PC-3 (cell line): ENCODE data around the gene RAB23. TPM values are rescaled to one million over a fixed set of nuclear protein-coding genes. Genes with fewer than 3 reads are reported as not detected.

Experiments used
- ATAC-seq: fragments of 200-7000 bp; cut with Tn5 transposase; 2 replicates; pipeline ENCODE4 v1.9.1; 2020; ENCODE audit warnings: mild to moderate bottlenecking, moderate library complexity
- BruUV-seq: library from RNA; stranded (reverse); fragments of 400-500 nt; replicated peaks from 2 replicates; lab custom pipeline; 2021; lab: Mats Ljungman, UMichigan
- CTCF ChIA-PET: fragments of 300-600 bp; sonication (Branson Sonifier 250); formaldehyde crosslinking; loops from one replicate; lab custom pipeline; 2022; ENCODE audit warnings: antibody characterized with exemption; lab: Charles Lee
- POLR2A ChIA-PET: fragments of 300-600 bp; sonication (Branson Sonifier 250); formaldehyde crosslinking; loops from one replicate; lab custom pipeline; 2022; ENCODE audit warnings: antibody characterized with exemption; ENCODE audit not compliant: unreplicated experiment; lab: Charles Lee
- DNase-seq: peaks from one replicate; pipeline ENCODE4 v3.0.0-alpha.2; 2015
- H2AFZ ChIP-seq: fragments of 300-600 bp; sonication (generic); 2 replicates; pipeline ENCODE4 v1.6.0; 2016; ENCODE audit warnings: antibody characterized with exemption, low read length
- H3F3A ChIP-seq: fragments of 300-600 bp; sonication (generic); one replicate; pipeline ENCODE4 v1.6.0; 2017; ENCODE audit warnings: antibody characterized with exemption, low read length, control low read depth, mild to moderate bottlenecking; ENCODE audit not compliant: unreplicated experiment
- H3K27ac ChIP-seq: fragments of 300-600 bp; sonication (generic); 2 replicates; pipeline ENCODE4 v1.5.1; 2016; ENCODE audit warnings: mild to moderate bottlenecking, low read length
- H3K27me3 ChIP-seq: fragments of 300-600 bp; sonication (generic); 2 replicates; pipeline ENCODE4 v1.6.1; 2016; ENCODE audit warnings: low read length, mixed read lengths
- H3K36me3 ChIP-seq: fragments of 300-600 bp; sonication (generic); 2 replicates; pipeline ENCODE4 v1.6.1; 2016; ENCODE audit warnings: low read depth, mixed run types, low read length, mixed read lengths
- H3K4me1 ChIP-seq: fragments of 300-600 bp; sonication (generic); 2 replicates; pipeline ENCODE4 v1.5.1; 2016; ENCODE audit warnings: low read length; ENCODE audit not compliant: insufficient read depth
- H3K4me2 ChIP-seq: fragments of 300-600 bp; sonication (generic); 2 replicates; pipeline ENCODE4 v1.6.0; 2016; ENCODE audit warnings: low read length
- H3K4me3 ChIP-seq: fragments of 300-600 bp; sonication (generic); 2 replicates; pipeline ENCODE4 v1.5.1; 2016; ENCODE audit warnings: mild to moderate bottlenecking, low read length, mixed read lengths
- H3K79me2 ChIP-seq: fragments of 300-600 bp; sonication (generic); 2 replicates; pipeline ENCODE4 v1.6.1; 2017; ENCODE audit warnings: low read length, mixed read lengths
- H3K9ac ChIP-seq: fragments of 300-600 bp; sonication (generic); 2 replicates; pipeline ENCODE4 v1.6.0; 2016; ENCODE audit warnings: mild to moderate bottlenecking, low read length
- H3K9me2 ChIP-seq: fragments of 300-600 bp; sonication (generic); replicated peaks from 2 replicates; pipeline ENCODE4 v1.6.1; 2016; ENCODE audit warnings: mixed run types, low read length, mixed read lengths
- H3K9me3 ChIP-seq: fragments of 300-600 bp; sonication (generic); 2 replicates; pipeline ENCODE4 v1.6.1; 2016; ENCODE audit warnings: low read length, mixed read lengths
- H4K20me1 ChIP-seq: fragments of 300-600 bp; sonication (generic); 2 replicates; pipeline ENCODE4 v1.6.1; 2016; ENCODE audit warnings: low read length, mixed read lengths
- CTCF ChIP-seq: fragments of 300-600 bp; sonication (generic); conservative IDR thresholded peaks from 2 replicates; pipeline ENCODE4 v1.5.1; 2017; ENCODE audit warnings: antibody characterized with exemption, low read depth, mild to moderate bottlenecking, low read length
- EZH2 ChIP-seq: fragments of 300-600 bp; sonication (generic); IDR thresholded peaks from one replicate; pipeline ENCODE4 v1.6.1; 2017; ENCODE audit warnings: antibody characterized with exemption, mild to moderate bottlenecking, low read length; ENCODE audit not compliant: unreplicated experiment
- EZH2phosphoT487 ChIP-seq: fragments of 300-600 bp; sonication (generic); IDR thresholded peaks from 2 replicates; pipeline ENCODE4 v1.6.1; 2018; ENCODE audit warnings: mild to moderate bottlenecking, antibody characterized with exemption, low read length, borderline replicate concordance
- intact Hi-C: fragments of 100-400 bp; cut with micrococcal nuclease; formaldehyde crosslinking; loops from 2 replicates; pipeline ENCODE4 v1.9.0; 2023
- total RNA-seq: library from RNA; depleted of rRNA; stranded (reverse); fragments of >200 nt; gene quantifications from 2 replicates; pipeline ENCODE4 v1.2.3, GENCODE V29; 2014

The RAB23 gene
- total RNA-seq, 1 experiment from 2014 or later = 11.2 TPM

GRCh38 chr6:57248311-57248895 is 26.3 kb upstream of the RAB23 start:
- H3K27ac ChIP-seq = no peak overlapping the region
- no peak overlapping the region for H3K4me2 ChIP-seq
- H3K27me3 ChIP-seq = no peaks in the 10 kb centered on the region
- H3K4me3 ChIP-seq = no peak overlapping the region
- CTCF ChIA-PET = no interaction called here
- intact Hi-C loops = no loop called here
- no peaks in the 10 kb centered on the region for H3K9me2 ChIP-seq
- peaks cover 15% of the 10 kb centered on the region for H3K4me1 ChIP-seq
- ATAC-seq = no peak
- POLR2A ChIA-PET = no interaction called here
- no peaks in the 10 kb centered on the region for H3F3A ChIP-seq
- no peak overlapping the region for H3K9ac ChIP-seq
- no peaks in the 10 kb centered on the region for H3K36me3 ChIP-seq
- no peak for TF ChIP-seq CTCF
- DNase-seq = no peak
- BruUV-seq = no TSS peak
- no peaks in the 10 kb centered on the region for H3K9me3 ChIP-seq
- H2AFZ ChIP-seq = no peak overlapping the region
- no peaks in the 10 kb centered on the region for H4K20me1 ChIP-seq
- no peaks in the 10 kb centered on the region for H3K79me2 ChIP-seq

GRCh38 chr6:57247603-57248002 is 25.5 kb upstream of the RAB23 start:
- no peak for DNase-seq

GRCh38 chr6:57246307-57246706 is 24.2 kb upstream of the RAB23 start:
- CTCF ChIA-PET = no interaction called here
- no peaks in the 10 kb centered on the region for H4K20me1 ChIP-seq
- H3K4me1 ChIP-seq = peaks cover 18% of the 10 kb centered on the region
- 0 out of 2 replicates have a peak overlapping the region, but pooled peaks have one; percentile 5 for H3K4me2 ChIP-seq
- no peak overlapping the region for H3K4me3 ChIP-seq
- intact Hi-C loops = no loop called here
- no peak overlapping the region for H3K9ac ChIP-seq
- no TSS peak for BruUV-seq
- no peaks in the 10 kb centered on the region for H3K9me2 ChIP-seq
- no peak overlapping the region for H3K27ac ChIP-seq
- no peaks in the 10 kb centered on the region for H3K9me3 ChIP-seq
- H2AFZ ChIP-seq = no peak overlapping the region
- no peak for TF ChIP-seq EZH2
- H3F3A ChIP-seq = no peaks in the 10 kb centered on the region
- no peaks in the 10 kb centered on the region for H3K79me2 ChIP-seq
- POLR2A ChIA-PET = interaction anchor here (0.7 kb wide), 1 partner anchor 19 kb away, joined by 4 read pairs; no protein-coding TSS in a partner anchor
- DNase-seq (no peak), ATAC-seq (no peak)
- no peaks in the 10 kb centered on the region for H3K36me3 ChIP-seq
- no peaks in the 10 kb centered on the region for H3K27me3 ChIP-seq

More at GRCh38 chr6:57247603-57248002, 25.5 kb upstream of the RAB23 start:
- Histone ChIP-seq H3K4me2 (no peak overlapping the region), H3K9ac (no peak overlapping the region), H3F3A (no peaks in the 10 kb centered on the region), H3K36me3 (no peaks in the 10 kb centered on the region), H3K4me1 (peaks cover 14% of the 10 kb centered on the region), H4K20me1 (no peaks in the 10 kb centered on the region), H3K9me3 (no peaks in the 10 kb centered on the region), H3K27ac (no peak overlapping the region), H3K9me2 (no peaks in the 10 kb centered on the region), H2AFZ (no peak overlapping the region), H3K79me2 (no peaks in the 10 kb centered on the region), H3K27me3 (no peaks in the 10 kb centered on the region), H3K4me3 (no peak overlapping the region)
- ChIA-PET CTCF (no interaction called here), POLR2A (no interaction called here)
- no peak for TF ChIP-seq EZH2
- no peak for TF ChIP-seq CTCF
- TF ChIP-seq EZH2phosphoT487 = no peak
- no peak for ATAC-seq
- intact Hi-C loops = no loop called here
- no TSS peak for BruUV-seq
